Activated CD8-positive, alpha-beta T cell treated with anti-CD3 and anti-CD28 coated beads for 36 hours (primary cell): ENCODE data around the gene LGR4. TPM values are rescaled to one million over a fixed set of nuclear protein-coding genes. Genes with fewer than 3 reads are reported as not detected.

Experiments used
- ATAC-seq: fragments of 200-7000 bp; cut with Tn5 transposase; one replicate; pipeline ENCODE4 v1.10.0; 2021; ENCODE audit warnings: mild to moderate bottlenecking, moderate library complexity
- CTCF ChIA-PET: fragments of 350-600 bp; sonication (Branson Sonifier 250); formaldehyde crosslinking; loops from one replicate; lab custom pipeline; 2021; ENCODE audit warnings: antibody characterized with exemption; lab: Charles Lee
- POLR2A ChIA-PET: fragments of 350-600 bp; sonication (Branson Sonifier 250); formaldehyde crosslinking; loops from one replicate; lab custom pipeline; 2021; ENCODE audit warnings: antibody characterized with exemption; lab: Charles Lee
- DNase-seq: peaks from one replicate; pipeline ENCODE4 v3.0.0-alpha.2; 2020
- H3K27ac Mint-ChIP-seq: one replicate; pipeline ENCODE4 v1.8.0; 2021; ENCODE audit warnings: mild to moderate bottlenecking, mixed read lengths
- H3K27me3 Mint-ChIP-seq: one replicate; pipeline ENCODE4 v1.8.0; 2021; ENCODE audit warnings: mixed read lengths
- H3K36me3 Mint-ChIP-seq: one replicate; pipeline ENCODE4 v1.8.0; 2021; ENCODE audit warnings: low read depth, mixed read lengths
- H3K4me1 Mint-ChIP-seq: one replicate; pipeline ENCODE4 v1.8.0; 2021; ENCODE audit warnings: low read depth, mixed read lengths
- H3K4me3 Mint-ChIP-seq: one replicate; pipeline ENCODE4 v1.8.0; 2021; ENCODE audit warnings: mild to moderate bottlenecking, moderate library complexity, mixed read lengths
- H3K9me3 Mint-ChIP-seq: one replicate; pipeline ENCODE4 v1.8.0; 2021; ENCODE audit warnings: mixed read lengths
- CTCF ChIP-seq: fragments of 200-600 bp; IDR thresholded peaks from one replicate; pipeline ENCODE4 v1.8.0; 2022; ENCODE audit warnings: antibody characterized with exemption, mild to moderate bottlenecking
- intact Hi-C: fragments of 100-400 bp; cut with micrococcal nuclease; formaldehyde crosslinking; loops from one replicate; pipeline ENCODE4 v1.10.0; 2022
- total RNA-seq, 2 experiments: library from RNA; stranded (reverse); gene quantifications; one replicate each; pipeline ENCODE4 v1.2.3, GENCODE V29; 2021

The LGR4 gene
- total RNA-seq, 2 experiments from 2014 or later: 0.09 TPM; not detected in 1

GRCh38 chr11:27468209-27468994 lies 4.2 kb downstream of the LGR4 start:
- no peak for TF ChIP-seq CTCF
- POLR2A ChIA-PET: no interaction called here

GRCh38 chr11:27467181-27467913 lies 5.2 kb downstream of the LGR4 start:
- POLR2A ChIA-PET: no interaction called here
- Mint-ChIP-seq H3K27me3 (peaks cover 15% of the 10 kb centered on the region), H3K4me1 (peaks cover 7% of the 10 kb centered on the region), H3K4me3 (no peak overlapping the region), H3K27ac (no peak overlapping the region), H3K36me3 (no peaks in the 10 kb centered on the region), H3K9me3 (no peaks in the 10 kb centered on the region)
- ATAC-seq: no peak
- intact Hi-C loops: no loop called here
- TF ChIP-seq CTCF: no peak
- CTCF ChIA-PET: no interaction called here
- no peak for DNase-seq

More at GRCh38 chr11:27468209-27468994, 4.2 kb downstream of the LGR4 start:
- H3K9me3 Mint-ChIP-seq: no peaks in the 10 kb centered on the region
- ATAC-seq: no peak
- H3K27me3 Mint-ChIP-seq: peaks cover 21% of the 10 kb centered on the region
- no peak for DNase-seq
- H3K27ac Mint-ChIP-seq: no peak overlapping the region
- no peak overlapping the region for H3K4me3 Mint-ChIP-seq
- H3K4me1 Mint-ChIP-seq: peaks cover 13% of the 10 kb centered on the region
- intact Hi-C loops: no loop called here
- H3K36me3 Mint-ChIP-seq: no peaks in the 10 kb centered on the region
- CTCF ChIA-PET: interaction anchor here (1.3 kb wide), 2 partner anchors 17 to 284 kb away, joined by 4 read pairs; no protein-coding TSS in a partner anchor

GRCh38 chr11:27466363-27466762 lies 6.2 kb downstream of the LGR4 start:
- no peak for TF ChIP-seq CTCF
- H3K4me1 Mint-ChIP-seq: peaks cover 4% of the 10 kb centered on the region
- intact Hi-C loops: no loop called here
- no peak for DNase-seq
- no peak overlapping the region for H3K4me3 Mint-ChIP-seq
- no peaks in the 10 kb centered on the region for H3K9me3 Mint-ChIP-seq
- CTCF ChIA-PET: interaction anchor here (2.6 kb wide), 1 partner anchor 20 kb away, joined by 8 read pairs; no protein-coding TSS in a partner anchor
- POLR2A ChIA-PET: no interaction called here
- no peaks in the 10 kb centered on the region for H3K36me3 Mint-ChIP-seq
- ATAC-seq: no peak
- H3K27me3 Mint-ChIP-seq: peaks cover 17% of the 10 kb centered on the region
- H3K27ac Mint-ChIP-seq: no peak overlapping the region

- ChIA-PET POLR2A (no interaction called here), CTCF (interaction anchor here (0.9 to 2.6 kb wide), 2 partner anchors 13 to 20 kb away, joined by 3 to 8 read pairs; no protein-coding TSS in a partner anchor)
- Mint-ChIP-seq H3K27ac (no peak overlapping the region), H3K27me3 (peaks cover 13% of the 10 kb centered on the region), H3K9me3 (no peaks in the 10 kb centered on the region), H3K4me3 (no peak overlapping the region), H3K36me3 (no peaks in the 10 kb centered on the region), H3K4me1 (no peaks in the 10 kb centered on the region)
- TF ChIP-seq CTCF: no peak
- no peak for DNase-seq
- no peak for ATAC-seq
- intact Hi-C loops: no loop called here
These were observed 7.0 kb downstream of the LGR4 start for GRCh38 chr11:27465629-27466028.

- POLR2A ChIA-PET: no interaction called here
- H3K9me3 Mint-ChIP-seq: no peaks in the 10 kb centered on the region
- no peaks in the 10 kb centered on the region for H3K36me3 Mint-ChIP-seq
- CTCF ChIA-PET: interaction anchor here (0.9 to 2.6 kb wide), 3 partner anchors 12 to 169 kb away, joined by 3 to 8 read pairs (median 3); no protein-coding TSS in a partner anchor
- TF ChIP-seq CTCF: no peak
- H3K27me3 Mint-ChIP-seq: peaks cover 11% of the 10 kb centered on the region
- ATAC-seq (no peak), DNase-seq (no peak)
- H3K27ac Mint-ChIP-seq: no peak overlapping the region
- no peaks in the 10 kb centered on the region for H3K4me1 Mint-ChIP-seq
- intact Hi-C loops: no loop called here
- no peak overlapping the region for H3K4me3 Mint-ChIP-seq
These were observed 7.7 kb downstream of the LGR4 start for GRCh38 chr11:27464909-27465308.
